Endometrium (tissue), 2 donors: Measurements from ENCODE around the gene COPS9.

Experiments used
- FAIRE-seq: peaks from 2 replicates; lab custom pipeline; 2012; peaks lifted over from hg19 to GRCh38; lab: Jason Lieb, UNC
- donor health status: control.
- donor health status: control.

Gene COPS9

GRCh38 chr2:240166191-240166590 is 30.1 kb upstream of the COPS9 start:
- no peak for FAIRE-seq

- FAIRE-seq: no peak
These were observed 29.6 kb upstream of the COPS9 start for GRCh38 chr2:240165661-240166060.

GRCh38 chr2:240165034-240165433 is 28.9 kb upstream of the COPS9 start:
- FAIRE-seq: no peak

- FAIRE-seq: no peak
These were observed 28.5 kb upstream of the COPS9 start for GRCh38 chr2:240164586-240164985.

- no peak for FAIRE-seq
These were observed 27.9 kb upstream of the COPS9 start for GRCh38 chr2:240163844-240164574.

GRCh38 chr2:240162939-240163714 is 27.0 kb upstream of the COPS9 start:
- no peak for FAIRE-seq

GRCh38 chr2:240162531-240162930 is 26.4 kb upstream of the COPS9 start:
- FAIRE-seq: no peak

- FAIRE-seq: no peak
These were observed 25.9 kb upstream of the COPS9 start for GRCh38 chr2:240162032-240162431.

GRCh38 chr2:240161087-240161750 is 25.1 kb upstream of the COPS9 start:
- FAIRE-seq: no peak

GRCh38 chr2:240160291-240161086 is 24.4 kb upstream of the COPS9 start:
- no peak for FAIRE-seq

GRCh38 chr2:240159251-240159839 is 23.2 kb upstream of the COPS9 start:
- FAIRE-seq: no peak

- FAIRE-seq: no peak
These were observed 21.0 kb upstream of the COPS9 start for GRCh38 chr2:240157147-240157470.

GRCh38 chr2:240156435-240157146 is 20.5 kb upstream of the COPS9 start:
- FAIRE-seq: no peak

- no peak for FAIRE-seq
These were observed 19.8 kb upstream of the COPS9 start for GRCh38 chr2:240155745-240156390.

GRCh38 chr2:240155048-240155744 is 19.1 kb upstream of the COPS9 start:
- FAIRE-seq: no peak

- no peak for FAIRE-seq
These were observed 18.5 kb upstream of the COPS9 start for GRCh38 chr2:240154606-240155005.

- no peak for FAIRE-seq
These were observed 17.3 kb upstream of the COPS9 start for GRCh38 chr2:240153418-240153817.

- no peak for FAIRE-seq
These were observed 15.4 kb upstream of the COPS9 start for GRCh38 chr2:240151477-240152031.

GRCh38 chr2:240149943-240150784 is 14.1 kb upstream of the COPS9 start:
- FAIRE-seq: no peak
